Adrenal gland (tissue), 12 donors: Measurements from ENCODE around the gene GTF2H1. TPM values are rescaled to one million over a fixed set of nuclear protein-coding genes. Genes with fewer than 3 reads are reported as not detected.

Source experiments
- DNase-seq, 7 donors: peaks; one replicate each; pipeline ENCODE4 v3.0.0-alpha.2; 2019 to 2020
- H3K27ac ChIP-seq, 5 donors: fragments of 200-600 bp; sonication (generic) in 4 of 5; 1 replicate in 3 of 5; 2 replicates in 2 of 5; pipeline versions ENCODE4 v1.5.1 to v1.8.0; 2016 to 2020; ENCODE audit warnings: mild to moderate bottlenecking in 1 of 5
- H3K27me3 ChIP-seq: fragments of 200-600 bp; 2 replicates; pipeline ENCODE4 v1.8.0; 2021
- H3K36me3 ChIP-seq, 2 donors: fragments of 200-600 bp; replicated peaks in 1 of 2; 1 replicate in 1 of 2; 2 replicates in 1 of 2; pipeline versions ENCODE4 v1.5.1 to v1.8.0; 2018 to 2022
- H3K4me1 ChIP-seq, 2 donors: fragments of 200-600 bp; replicated peaks in 1 of 2; 1 replicate in 1 of 2; 2 replicates in 1 of 2; pipeline versions ENCODE4 v1.5.1 to v1.8.0; 2018 to 2021
- H3K4me3 ChIP-seq, 4 donors: fragments of 200-600 bp; sonication (generic) in 3 of 4; one replicate each; pipeline ENCODE4 v1.5.1; 2016 to 2018
- H3K9me3 ChIP-seq, 3 donors: fragments of 200-600 bp; sonication (generic) in 1 of 3; replicated peaks in 1 of 3; 1 replicate in 2 of 3; 2 replicates in 1 of 3; pipeline versions ENCODE4 v1.5.1 to v1.8.0; 2016 to 2021
- POLR2A ChIP-seq, 2 donors: fragments of 450-650 bp; IDR thresholded peaks; one replicate each; pipeline ENCODE4 v1.6.1; 2017; ENCODE audit warnings: antibody characterized with exemption in 2 of 2, mild to moderate bottlenecking in 2 of 2, moderate library complexity in 1 of 2
- WGBS, 4 donors: extraction: QIAGEN DNeasy Blood & Tissue Kit in 2 of 4; methylation state at CpG; one replicate each; pipeline versions ENCODE4 v1.1.5 to v1.1.7; 2013 to 2017; 5-methylcytosine and 5-hydroxymethylcytosine counted together
- intact Hi-C, 2 donors: fragments of 100-400 bp; cut with DNase I; formaldehyde crosslinking; loops; one replicate each; pipeline versions ENCODE4 v1.14.1 to v1.15.0; 2022 to 2023
- polyA plus RNA-seq, 3 donors: library from polyadenylated mRNA; stranded (reverse); fragments of 200-250 nt in 2 of 3; fragments of 350-450 nt in 1 of 3; fragmentation: Illumina TruSeq in 1 of 3; extraction: RNeasy Lipid Tissue Mini Kit (QIAGEN cat#74804) in 1 of 3; gene quantifications; one replicate each; pipeline ENCODE4 v1.2.3, GENCODE V29; 2013 to 2014
- total RNA-seq, 9 donors: library from RNA; depleted of rRNA in 4 of 9; stranded (reverse); fragments of >200 nt in 4 of 9; fragments of 120-200 nt in 1 of 9; fragmentation: NEBNext Ultra II Directional in 1 of 9; extraction: Animal tissue kit (Norgen Biotek cat#: 25700) in 1 of 9; gene quantifications; one replicate each; pipeline versions ENCODE4 v1.1.0 to v1.2.4, GENCODE V29; 2013 to 2023
- TF ChIP-seq, protein P1 (sequence below), 6 experiments: fragments of 450-650 bp in 4 of 6; fragments of 200-600 bp in 2 of 6; sonication (generic) in 1 of 6; IDR thresholded peaks; 1 replicate in 5 of 6; 2 replicates in 1 of 6; pipeline versions ENCODE4 v1.5.1 to v1.8.0; 2016 to 2021; ENCODE audit warnings: antibody characterized with exemption in 6 of 6, mild to moderate bottlenecking in 2 of 6, moderate library complexity in 1 of 6
- donor health status: healthy with polysubstance abuse.
- donor health status: Bipolar disorder and iron deficiency.
- donor health status: DM: yes; HTN: yes; CAD: no.
- donor health status: DM: no; HTN: no; CAD: no.
- donor health status: DM: no; HTN: no; CAD: no.
- donor health status: DM: yes; HTN: yes; CAD: no.

Gene GTF2H1
- total and polyA plus RNA-seq, 12 donors: 18.0 to 86.4 (median 44.4) TPM

DNA sequence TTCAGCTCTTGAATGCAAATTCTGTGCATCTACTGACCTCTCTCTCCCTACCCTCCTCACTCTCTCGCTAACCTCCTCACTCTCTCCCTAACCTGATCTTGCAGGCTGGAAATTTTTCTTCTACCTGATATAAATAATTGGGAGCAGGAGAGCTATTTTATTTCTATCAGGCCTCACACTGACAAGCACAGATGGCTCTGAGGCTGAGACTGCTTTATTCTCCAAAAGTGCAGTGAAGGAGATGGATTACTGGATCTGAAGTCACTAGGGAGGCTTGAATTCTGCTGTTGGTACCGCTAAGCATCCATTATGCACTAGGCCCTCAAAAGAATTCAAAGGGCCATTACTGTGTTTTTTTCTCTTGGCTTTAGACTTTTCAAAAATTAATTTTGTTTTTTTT, 52.6 kb downstream of the GTF2H1 start:
- Histone ChIP-seq H3K36me3 (no peaks in the 10 kb centered on the region), H3K27ac (no peak overlapping the region), H3K4me1 (no peaks in the 10 kb centered on the region), H3K9me3 (no peaks in the 10 kb centered on the region), H3K27me3 (no peaks in the 10 kb centered on the region), H3K4me3 (no peak overlapping the region)
- WGBS, 4 donors: 75 to 91% (median 87%) methylated on average over 2 of the region's 2 CpGs
- TF ChIP-seq, protein P1, sequence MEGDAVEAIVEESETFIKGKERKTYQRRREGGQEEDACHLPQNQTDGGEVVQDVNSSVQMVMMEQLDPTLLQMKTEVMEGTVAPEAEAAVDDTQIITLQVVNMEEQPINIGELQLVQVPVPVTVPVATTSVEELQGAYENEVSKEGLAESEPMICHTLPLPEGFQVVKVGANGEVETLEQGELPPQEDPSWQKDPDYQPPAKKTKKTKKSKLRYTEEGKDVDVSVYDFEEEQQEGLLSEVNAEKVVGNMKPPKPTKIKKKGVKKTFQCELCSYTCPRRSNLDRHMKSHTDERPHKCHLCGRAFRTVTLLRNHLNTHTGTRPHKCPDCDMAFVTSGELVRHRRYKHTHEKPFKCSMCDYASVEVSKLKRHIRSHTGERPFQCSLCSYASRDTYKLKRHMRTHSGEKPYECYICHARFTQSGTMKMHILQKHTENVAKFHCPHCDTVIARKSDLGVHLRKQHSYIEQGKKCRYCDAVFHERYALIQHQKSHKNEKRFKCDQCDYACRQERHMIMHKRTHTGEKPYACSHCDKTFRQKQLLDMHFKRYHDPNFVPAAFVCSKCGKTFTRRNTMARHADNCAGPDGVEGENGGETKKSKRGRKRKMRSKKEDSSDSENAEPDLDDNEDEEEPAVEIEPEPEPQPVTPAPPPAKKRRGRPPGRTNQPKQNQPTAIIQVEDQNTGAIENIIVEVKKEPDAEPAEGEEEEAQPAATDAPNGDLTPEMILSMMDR (IDR thresholded peaks at IDR 0.05): no peak
- no peak for DNase-seq
- intact Hi-C loops: no loop called here

DNA sequence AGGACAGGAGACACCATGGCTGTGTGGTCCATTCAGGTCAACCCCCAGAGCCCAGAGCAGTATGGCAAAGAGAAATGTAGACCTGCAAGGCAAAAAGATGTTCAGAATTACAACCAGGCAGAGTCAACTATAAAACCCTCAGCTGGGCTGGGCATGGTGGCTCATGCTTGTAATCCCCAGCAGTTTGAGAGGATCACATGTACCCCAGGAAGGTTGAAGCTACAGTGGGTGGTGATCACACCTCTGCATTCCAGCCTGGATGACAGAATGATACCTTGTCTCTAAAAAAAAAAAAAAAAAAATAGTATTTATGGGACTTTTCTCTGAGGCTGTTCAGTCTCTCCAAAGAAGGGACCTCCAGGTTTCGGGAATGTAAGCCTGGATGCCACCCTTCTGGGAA, 53.6 kb downstream of the GTF2H1 start:
- Histone ChIP-seq H3K36me3 (no peaks in the 10 kb centered on the region), H3K27ac (no peak overlapping the region), H3K27me3 (no peaks in the 10 kb centered on the region), H3K9me3 (no peaks in the 10 kb centered on the region), H3K4me3 (no peak overlapping the region), H3K4me1 (no peaks in the 10 kb centered on the region)
- DNase-seq: no peak
- TF ChIP-seq POLR2A (IDR thresholded peaks at IDR 0.05): no peak
- TF ChIP-seq, protein P1 (IDR thresholded peaks at IDR 0.05): no peak
- 92 to 100% (median 96%) methylated on average over 1 of the region's 1 CpG for WGBS, 4 donors
- intact Hi-C loops: no loop called here

DNA sequence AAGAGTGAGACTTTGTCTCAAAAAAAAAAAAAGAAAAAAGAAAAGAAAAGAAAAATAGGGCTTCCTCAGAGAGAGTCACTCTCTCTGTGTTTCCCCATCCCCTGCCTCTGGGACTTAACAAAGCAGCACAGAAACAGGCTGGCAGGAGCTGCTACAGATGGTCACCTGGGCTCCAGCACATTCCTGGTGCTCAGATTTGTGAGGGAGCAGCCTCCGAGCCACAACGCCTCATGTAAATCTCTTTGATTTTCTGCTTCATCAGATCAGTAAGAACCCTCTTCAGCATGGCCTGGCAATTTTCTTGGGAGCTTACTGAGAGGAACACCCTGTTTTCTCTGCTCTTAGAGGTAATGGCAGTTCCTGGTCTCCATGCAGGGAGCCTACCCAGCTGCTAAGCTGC, 56.8 kb downstream of the GTF2H1 start:
- 41 to 68% (median 56%) methylated on average over 2 of the region's 2 CpGs for WGBS, 4 donors
- Histone ChIP-seq H3K27ac (no peak overlapping the region), H3K9me3 (no peaks in the 10 kb centered on the region), H3K27me3 (no peaks in the 10 kb centered on the region), H3K36me3 (no peaks in the 10 kb centered on the region), H3K4me3 (no peak overlapping the region), H3K4me1 (peaks cover 16 to 17% of the 10 kb centered on the region in 2 donors)
- TF ChIP-seq, protein P1 (IDR thresholded peaks at IDR 0.05): no peak
- TF ChIP-seq POLR2A (IDR thresholded peaks at IDR 0.05): no peak
- DNase-seq: no peak
- intact Hi-C loops: no loop called here

DNA sequence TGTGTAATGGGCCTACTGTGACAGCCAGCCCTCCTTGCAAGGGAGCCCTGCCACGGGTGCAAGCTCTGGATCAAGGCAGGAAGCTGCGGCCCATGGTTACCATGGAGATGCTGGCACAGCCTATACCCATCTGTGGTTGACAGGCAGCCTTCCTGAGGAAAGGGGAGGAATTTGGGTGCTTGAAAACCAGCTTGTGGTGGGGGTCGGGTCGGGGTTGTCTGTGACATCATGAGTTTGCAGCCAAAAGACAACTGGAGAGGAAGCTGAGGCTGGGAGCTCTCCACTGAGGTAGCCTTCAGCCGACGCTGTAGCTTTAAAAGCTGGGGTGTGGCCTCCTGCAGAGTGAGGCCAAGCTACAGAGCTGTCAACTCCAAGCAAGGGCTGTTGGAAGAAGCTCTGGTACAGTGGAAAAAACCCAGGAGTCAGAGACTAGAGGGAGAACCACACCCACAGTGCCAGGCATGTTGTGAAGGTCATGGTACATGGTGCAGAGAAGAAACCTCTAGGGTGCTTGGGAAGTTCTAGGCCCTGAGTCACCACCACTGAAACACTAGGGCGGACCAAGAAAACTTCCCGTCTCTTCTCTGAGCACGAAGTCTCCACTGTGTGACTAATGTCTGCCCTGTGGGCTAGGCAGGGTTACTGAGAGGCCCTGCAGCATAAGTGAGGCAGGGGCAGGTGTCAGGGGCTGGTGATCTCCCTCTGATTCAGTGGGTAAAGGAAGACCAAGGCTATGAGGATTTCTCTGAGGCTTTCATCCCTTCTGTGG, 61.2 kb downstream of the GTF2H1 start:
- Histone ChIP-seq H3K36me3 (no peaks in the 10 kb centered on the region), H3K9me3 (no peaks in the 10 kb centered on the region), H3K4me1 (peaks cover 24 to 28% of the 10 kb centered on the region in 2 donors), H3K27me3 (no peaks in the 10 kb centered on the region), H3K27ac (peak overlapping the region; percentile 88 to 96 (median 95)), H3K4me3 (peak overlapping the region in 1 of 4 donors; percentile 0)
- 3 to 15% (median 9%) methylated on average over 4 to 9 of the region's 9 CpGs for WGBS, 4 donors
- peak; percentile 82 to 96 (median 95) for DNase-seq
- TF ChIP-seq, protein P1 (IDR thresholded peaks at IDR 0.05): no peak
- peak; percentile 13 to 60 for TF ChIP-seq POLR2A (IDR thresholded peaks at IDR 0.05)
- intact Hi-C loops: no loop called here
